ENCODE measurements around the gene ZNF200.
"Not testable (repeated sequence)": the region's sequence is repeated elsewhere in the genome, so short reads cannot be mapped to it uniquely, and the experiment has no call there.

Gene ZNF200

GRCh38 chr16:3183445-3184139 is 51.4 kb downstream of the ZNF200 start:
- ATAC-seq (ENCODE audit: insufficient read depth, low read depth) (no peak), DNase-seq (no peak)
- no peak overlapping the region for H3K4me2 ChIP-seq (ENCODE audit: insufficient read depth, low read length)
- no peak overlapping the region for H2AFZ ChIP-seq (ENCODE audit: low read depth, low read length)
- H3K27ac ChIP-seq (ENCODE audit: low read length), result no peak overlapping the region
- H3K9me3 ChIP-seq (ENCODE audit: insufficient read depth, low read length, severe bottlenecking), result peaks cover 5% of the 10 kb centered on the region
- H3K27me3 ChIP-seq (ENCODE audit: insufficient read depth, low read length, poor library complexity), result no peaks in the 10 kb centered on the region
- no peaks in the 10 kb centered on the region for H3K4me1 ChIP-seq (ENCODE audit: insufficient read depth, low read length)
- H3K9ac ChIP-seq (ENCODE audit: low read depth, low read length), result no peak overlapping the region
- no peaks in the 10 kb centered on the region for H3K79me2 ChIP-seq (ENCODE audit: insufficient read depth, low read length)
- no peak for TF ChIP-seq EZH2 (IDR thresholded peaks at IDR 0.05; ENCODE audit: borderline replicate concordance, low read depth, low read length, severe bottlenecking)
- TF ChIP-seq CTCF (IDR thresholded peaks at IDR 0.05; ENCODE audit: borderline replicate concordance, extremely low read depth, low read length, poor library complexity, severe bottlenecking), result no peak
- H4K20me1 ChIP-seq (ENCODE audit: insufficient read depth, low read length), result no peaks in the 10 kb centered on the region
- no peaks in the 10 kb centered on the region for H3K36me3 ChIP-seq (ENCODE audit: insufficient read depth, low read length)
- H3K4me3 ChIP-seq (ENCODE audit: low read depth in 1 of 2, low read length in 2 of 2), result no peak overlapping the region

GRCh38 chr16:3182608-3183444 is 52.1 kb downstream of the ZNF200 start:
- Histone ChIP-seq H3K9me3 (ENCODE audit: insufficient read depth, low read length, severe bottlenecking) (peaks cover 5% of the 10 kb centered on the region), H4K20me1 (ENCODE audit: insufficient read depth, low read length) (no peaks in the 10 kb centered on the region), H3K4me1 (ENCODE audit: insufficient read depth, low read length) (no peaks in the 10 kb centered on the region), H3K4me3 (ENCODE audit: low read depth in 1 of 2, low read length in 2 of 2) (no peak overlapping the region), H3K27me3 (ENCODE audit: insufficient read depth, low read length, poor library complexity) (no peaks in the 10 kb centered on the region), H2AFZ (ENCODE audit: low read depth, low read length) (no peak overlapping the region), H3K79me2 (ENCODE audit: insufficient read depth, low read length) (no peaks in the 10 kb centered on the region), H3K36me3 (ENCODE audit: insufficient read depth, low read length) (no peaks in the 10 kb centered on the region), H3K9ac (ENCODE audit: low read depth, low read length) (no peak overlapping the region), H3K27ac (ENCODE audit: low read length) (no peak overlapping the region), H3K4me2 (ENCODE audit: insufficient read depth, low read length) (no peak overlapping the region)
- DNase-seq, result no peak
- no peak for ATAC-seq (ENCODE audit: insufficient read depth, low read depth)
- TF ChIP-seq CTCF (IDR thresholded peaks at IDR 0.05; ENCODE audit: borderline replicate concordance, extremely low read depth, low read length, poor library complexity, severe bottlenecking) (no peak), EZH2 (IDR thresholded peaks at IDR 0.05; ENCODE audit: borderline replicate concordance, low read depth, low read length, severe bottlenecking) (no peak)

- DNase-seq; H3K79me2 ChIP-seq (ENCODE audit: insufficient read depth, low read length); H3K4me2 ChIP-seq (ENCODE audit: insufficient read depth, low read length); H3K9ac ChIP-seq (ENCODE audit: low read depth, low read length); H3K27me3 ChIP-seq (ENCODE audit: insufficient read depth, low read length, poor library complexity); H3K27ac ChIP-seq (ENCODE audit: low read length); H3K9me3 ChIP-seq (ENCODE audit: insufficient read depth, low read length, severe bottlenecking); ATAC-seq (ENCODE audit: insufficient read depth, low read depth); H2AFZ ChIP-seq (ENCODE audit: low read depth, low read length); H3K4me3 ChIP-seq (ENCODE audit: low read depth in 1 of 2, low read length in 2 of 2); H3K36me3 ChIP-seq (ENCODE audit: insufficient read depth, low read length); H4K20me1 ChIP-seq (ENCODE audit: insufficient read depth, low read length); H3K4me1 ChIP-seq (ENCODE audit: insufficient read depth, low read length): not testable (repeated sequence)
Measured at GRCh38 chr16:3182293-3182607, 52.7 kb downstream of the ZNF200 start.

GRCh38 chr16:3180445-3180878 is 54.5 kb downstream of the ZNF200 start:
- H3K27ac ChIP-seq (ENCODE audit: low read length), result no peak overlapping the region
- no peak overlapping the region for H2AFZ ChIP-seq (ENCODE audit: low read depth, low read length)
- H3K79me2 ChIP-seq (ENCODE audit: insufficient read depth, low read length), result no peaks in the 10 kb centered on the region
- H3K4me2 ChIP-seq (ENCODE audit: insufficient read depth, low read length), result no peak overlapping the region
- no peak overlapping the region for H3K4me3 ChIP-seq (ENCODE audit: low read depth in 1 of 2, low read length in 2 of 2)
- no peaks in the 10 kb centered on the region for H3K4me1 ChIP-seq (ENCODE audit: insufficient read depth, low read length)
- ATAC-seq (ENCODE audit: insufficient read depth, low read depth) (no peak), DNase-seq (no peak)
- TF ChIP-seq CTCF (IDR thresholded peaks at IDR 0.05; ENCODE audit: borderline replicate concordance, extremely low read depth, low read length, poor library complexity, severe bottlenecking) (no peak), EZH2 (IDR thresholded peaks at IDR 0.05; ENCODE audit: borderline replicate concordance, low read depth, low read length, severe bottlenecking) (no peak)
- H4K20me1 ChIP-seq (ENCODE audit: insufficient read depth, low read length), result no peaks in the 10 kb centered on the region
- H3K9ac ChIP-seq (ENCODE audit: low read depth, low read length), result no peak overlapping the region
- no peaks in the 10 kb centered on the region for H3K36me3 ChIP-seq (ENCODE audit: insufficient read depth, low read length)
- H3K27me3 ChIP-seq (ENCODE audit: insufficient read depth, low read length, poor library complexity), result no peaks in the 10 kb centered on the region
- peaks cover 5% of the 10 kb centered on the region for H3K9me3 ChIP-seq (ENCODE audit: insufficient read depth, low read length, severe bottlenecking)
